ENCODE measurements around the gene TRAK1.
"Not testable (repeated sequence)": the region's sequence is repeated elsewhere in the genome, so short reads cannot be mapped to it uniquely, and the experiment has no call there.

TRAK1 gene

GRCh38 chr3:42096796-42097565 lies 5.8 kb downstream of the TRAK1 start:
- no peak for DNase-seq (ENCODE audit: low spot score)

GRCh38 chr3:42097566-42097946 lies 6.4 kb downstream of the TRAK1 start:
- DNase-seq (ENCODE audit: low spot score), result no peak

GRCh38 chr3:42098171-42098570 lies 7.0 kb downstream of the TRAK1 start:
- DNase-seq (ENCODE audit: low spot score), result no peak

GRCh38 chr3:42099020-42099765 lies 8.0 kb downstream of the TRAK1 start:
- no peak for DNase-seq (ENCODE audit: low spot score)

- no peak for DNase-seq (ENCODE audit: low spot score)
These were observed 9.9 kb downstream of the TRAK1 start for GRCh38 chr3:42101048-42101447.

- DNase-seq (ENCODE audit: low spot score), result no peak
These were observed 10.3 kb downstream of the TRAK1 start for GRCh38 chr3:42101481-42101880.

- DNase-seq (ENCODE audit: low spot score), result no peak
These were observed 11.4 kb downstream of the TRAK1 start for GRCh38 chr3:42102571-42102970.

- DNase-seq (ENCODE audit: low spot score), result not testable (repeated sequence)
These were observed 12.9 kb downstream of the TRAK1 start for GRCh38 chr3:42103921-42104665.

GRCh38 chr3:42105994-42106393 lies 14.8 kb downstream of the TRAK1 start:
- DNase-seq (ENCODE audit: low spot score), result not testable (repeated sequence)

GRCh38 chr3:42106646-42107045 lies 15.5 kb downstream of the TRAK1 start:
- DNase-seq (ENCODE audit: low spot score), result no peak

GRCh38 chr3:42110631-42111030 lies 19.5 kb downstream of the TRAK1 start:
- DNase-seq (ENCODE audit: low spot score), result no peak

GRCh38 chr3:42114130-42114725 lies 23.1 kb downstream of the TRAK1 start:
- no peak for DNase-seq (ENCODE audit: low spot score)

- no peak for DNase-seq (ENCODE audit: low spot score)
These were observed 24.1 kb downstream of the TRAK1 start for GRCh38 chr3:42115215-42115614.

- DNase-seq (ENCODE audit: low spot score), result no peak
These were observed 24.8 kb downstream of the TRAK1 start for GRCh38 chr3:42115946-42116345.

GRCh38 chr3:42116466-42116865 lies 25.3 kb downstream of the TRAK1 start:
- DNase-seq (ENCODE audit: low spot score), result no peak

GRCh38 chr3:42117175-42118008 lies 26.2 kb downstream of the TRAK1 start:
- DNase-seq (ENCODE audit: low spot score), result no peak

- no peak for DNase-seq (ENCODE audit: low spot score)
These were observed 27.7 kb downstream of the TRAK1 start for GRCh38 chr3:42118762-42119361.

GRCh38 chr3:42119561-42120355 lies 28.6 kb downstream of the TRAK1 start:
- no peak for DNase-seq (ENCODE audit: low spot score)

- DNase-seq (ENCODE audit: low spot score), result no peak
These were observed 29.7 kb downstream of the TRAK1 start for GRCh38 chr3:42120866-42121265.
